ENCODE measurements around the gene NLGN4Y.

DNA sequence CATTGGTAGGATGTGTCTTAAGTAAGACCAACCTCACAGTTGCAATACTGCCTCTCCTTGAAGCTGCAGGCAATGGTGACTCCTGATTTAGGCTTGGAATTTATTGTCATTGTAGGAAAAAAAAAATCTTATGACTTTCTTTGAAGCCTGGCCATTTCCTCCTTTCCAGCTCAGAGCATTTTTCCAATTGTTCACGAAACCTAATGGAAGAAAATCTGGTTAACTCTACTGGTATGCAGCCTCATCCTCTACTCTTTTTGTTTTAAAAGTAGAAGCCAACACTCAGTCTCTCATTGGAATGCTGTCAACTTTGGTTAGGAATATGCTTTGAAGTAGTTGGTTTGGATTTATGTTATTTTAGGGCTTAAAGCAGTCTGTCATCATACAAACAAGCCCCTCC is 298.6 kb downstream of the NLGN4Y start:
- no peak for TF ChIP-seq OSR1 (CRISPR knock-in tag; IDR thresholded peaks at IDR 0.05)
- TF ChIP-seq, protein P1, sequence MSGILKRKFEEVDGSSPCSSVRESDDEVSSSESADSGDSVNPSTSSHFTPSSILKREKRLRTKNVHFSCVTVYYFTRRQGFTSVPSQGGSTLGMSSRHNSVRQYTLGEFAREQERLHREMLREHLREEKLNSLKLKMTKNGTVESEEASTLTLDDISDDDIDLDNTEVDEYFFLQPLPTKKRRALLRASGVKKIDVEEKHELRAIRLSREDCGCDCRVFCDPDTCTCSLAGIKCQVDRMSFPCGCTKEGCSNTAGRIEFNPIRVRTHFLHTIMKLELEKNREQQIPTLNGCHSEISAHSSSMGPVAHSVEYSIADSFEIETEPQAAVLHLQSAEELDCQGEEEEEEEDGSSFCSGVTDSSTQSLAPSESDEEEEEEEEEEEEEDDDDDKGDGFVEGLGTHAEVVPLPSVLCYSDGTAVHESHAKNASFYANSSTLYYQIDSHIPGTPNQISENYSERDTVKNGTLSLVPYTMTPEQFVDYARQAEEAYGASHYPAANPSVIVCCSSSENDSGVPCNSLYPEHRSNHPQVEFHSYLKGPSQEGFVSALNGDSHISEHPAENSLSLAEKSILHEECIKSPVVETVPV (CRISPR knock-in tag; IDR thresholded peaks at IDR 0.05), result no peak

Data from SK-N-SH treated with all-trans-retinoic acid at 6 μM for 48 hours (cell line).